Adipocyte (in vitro differentiated cells): ENCODE measurements around the gene PPIP5K2.

Experiments used
- DNase-seq: peaks from one replicate; pipeline ENCODE4 v3.0.0-alpha.2; 2015; ENCODE audit warnings: low read depth
- H3K27me3 ChIP-seq: replicated peaks from 2 replicates; pipeline ENCODE4 v1.7.0; 2013; ENCODE audit warnings: mild to moderate bottlenecking, low read length, moderate library complexity; ENCODE audit not compliant: control insufficient read depth, insufficient read depth
- H3K36me3 ChIP-seq: 2 replicates; pipeline ENCODE4 v1.7.0; 2013; ENCODE audit warnings: low read length, mild to moderate bottlenecking, moderate library complexity; ENCODE audit not compliant: control insufficient read depth, insufficient read depth, severe bottlenecking
- H3K4me1 ChIP-seq: 2 replicates; pipeline ENCODE4 v1.7.0; 2013; ENCODE audit warnings: mild to moderate bottlenecking, low read length, moderate library complexity; ENCODE audit not compliant: control insufficient read depth, insufficient read depth
- H3K4me3 ChIP-seq: 2 replicates; pipeline ENCODE4 v1.7.0; 2013; ENCODE audit warnings: mild to moderate bottlenecking, low read length, moderate library complexity
- H3K9ac ChIP-seq: 2 replicates; pipeline ENCODE4 v1.7.0; 2013; ENCODE audit warnings: mild to moderate bottlenecking, low read length, moderate library complexity
- H3K9me3 ChIP-seq: 2 replicates; pipeline ENCODE4 v1.7.0; 2013; ENCODE audit warnings: mild to moderate bottlenecking, low read length, moderate library complexity; ENCODE audit not compliant: control insufficient read depth

Gene PPIP5K2

DNA sequence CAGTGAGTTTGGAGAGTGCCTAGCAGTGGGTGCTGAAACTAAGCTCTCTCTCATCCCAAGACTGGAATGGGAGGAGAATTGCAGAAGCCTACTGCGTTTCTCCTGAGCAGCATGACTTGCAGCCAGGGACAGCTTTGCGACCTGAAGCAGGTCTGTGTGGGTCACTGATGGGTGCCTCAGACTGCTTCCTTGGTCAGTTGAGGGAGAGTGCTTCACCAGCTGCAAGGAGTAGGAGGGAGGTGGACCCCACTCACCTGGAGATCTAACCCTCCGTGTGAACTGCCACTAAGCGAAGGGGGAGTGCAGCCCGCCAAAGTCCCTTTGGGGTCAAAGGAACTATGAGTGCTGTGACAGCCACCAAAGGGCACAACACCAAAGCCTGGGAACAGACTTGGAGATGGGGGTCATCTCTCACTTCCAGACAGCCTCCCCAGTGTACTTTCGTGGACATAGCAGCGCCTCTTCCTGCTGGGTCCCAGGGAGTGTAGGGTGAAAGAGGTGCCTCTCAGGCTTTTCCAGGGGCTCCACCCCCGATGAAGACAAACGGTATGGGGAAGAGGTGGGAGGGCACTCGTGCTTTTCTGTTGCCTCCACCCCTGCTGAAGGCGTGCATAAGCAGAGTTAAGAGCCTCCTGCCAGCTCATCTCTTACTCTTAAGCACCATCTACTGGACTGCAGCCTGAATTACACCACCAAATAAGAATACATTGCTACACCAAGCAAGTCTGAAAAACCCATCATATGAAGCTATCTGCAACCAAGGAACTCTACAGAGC is 104.2 kb downstream of the PPIP5K2 start:
- Histone ChIP-seq H3K9me3 (no peaks in the 10 kb centered on the region), H3K4me3 (peak overlapping the region; percentile 43), H3K9ac (no peak overlapping the region), H3K36me3 (no peaks in the 10 kb centered on the region), H3K4me1 (no peaks in the 10 kb centered on the region), H3K27me3 (no peaks in the 10 kb centered on the region)
- DNase-seq: peak; percentile 88

DNA sequence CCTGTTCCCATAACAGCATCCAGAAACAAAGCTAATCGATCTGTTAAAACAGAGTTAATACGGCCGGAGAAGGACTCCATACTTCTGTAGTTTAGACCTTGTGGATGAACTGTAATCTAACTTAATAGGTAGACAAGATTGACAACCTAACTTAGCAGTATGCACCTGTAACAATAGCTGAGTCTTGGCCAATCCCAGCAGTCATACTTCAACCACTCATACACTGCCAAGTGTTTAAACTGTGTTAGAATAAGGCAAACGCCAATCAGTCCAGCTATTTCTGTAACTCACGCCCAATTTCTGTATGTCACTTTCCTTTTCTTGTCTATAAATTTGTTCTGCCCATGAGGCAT is 104.8 kb downstream of the PPIP5K2 start:
- H3K9me3 ChIP-seq: no peaks in the 10 kb centered on the region
- no peak for DNase-seq
- no peaks in the 10 kb centered on the region for H3K4me1 ChIP-seq

DNA sequence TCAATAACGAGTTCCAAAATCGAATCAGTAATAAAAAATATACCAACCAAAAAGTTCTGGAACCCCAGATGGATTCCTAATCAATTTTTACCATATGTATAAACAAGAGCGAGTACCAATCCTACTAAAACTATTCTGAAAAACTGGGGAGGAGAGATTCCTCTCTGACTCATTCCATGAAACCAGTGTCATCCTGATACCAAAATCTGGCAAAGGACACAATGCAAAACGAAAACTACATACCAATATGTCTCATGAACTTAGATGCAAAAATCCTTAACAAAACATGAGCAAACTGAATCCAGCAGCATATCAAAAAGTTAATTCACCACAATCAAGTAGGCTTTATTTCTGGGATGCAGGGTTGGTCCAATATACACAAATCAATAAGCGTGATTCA is 108.0 kb downstream of the PPIP5K2 start:
- Histone ChIP-seq H3K9me3 (no peaks in the 10 kb centered on the region), H3K27me3 (no peaks in the 10 kb centered on the region), H3K9ac (no peak overlapping the region), H3K4me3 (no peak overlapping the region), H3K36me3 (no peaks in the 10 kb centered on the region), H3K4me1 (no peaks in the 10 kb centered on the region)
- DNase-seq: peak; percentile 45

More for the DNA sequence above, 104.8 kb downstream of the PPIP5K2 start:
- no peak overlapping the region for H3K4me3 ChIP-seq
- H3K27me3 ChIP-seq: no peaks in the 10 kb centered on the region
- H3K9ac ChIP-seq: no peak overlapping the region
- no peaks in the 10 kb centered on the region for H3K36me3 ChIP-seq

DNA sequence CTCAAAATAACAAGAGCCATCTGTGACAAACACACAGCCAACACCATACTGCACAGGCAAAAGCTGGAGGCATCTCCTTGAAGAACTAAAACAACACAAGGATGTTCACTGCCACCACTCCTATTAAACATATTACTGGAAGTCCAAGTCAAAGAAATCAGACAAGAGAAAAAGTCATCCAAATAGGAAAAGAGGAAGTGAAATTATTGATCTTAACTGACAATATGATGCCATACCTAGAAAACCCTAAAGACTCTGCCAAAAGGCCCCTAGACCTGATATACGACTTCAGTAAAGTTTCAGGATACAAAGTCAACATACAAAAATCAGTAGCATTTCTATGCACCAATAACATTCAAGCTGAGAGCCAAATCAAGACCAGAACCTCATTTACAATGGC is 108.5 kb downstream of the PPIP5K2 start:
- Histone ChIP-seq H3K4me1 (no peaks in the 10 kb centered on the region), H3K9me3 (no peaks in the 10 kb centered on the region), H3K36me3 (no peaks in the 10 kb centered on the region), H3K27me3 (no peaks in the 10 kb centered on the region), H3K4me3 (no peak overlapping the region), H3K9ac (no peak overlapping the region)
- DNase-seq: no peak

DNA sequence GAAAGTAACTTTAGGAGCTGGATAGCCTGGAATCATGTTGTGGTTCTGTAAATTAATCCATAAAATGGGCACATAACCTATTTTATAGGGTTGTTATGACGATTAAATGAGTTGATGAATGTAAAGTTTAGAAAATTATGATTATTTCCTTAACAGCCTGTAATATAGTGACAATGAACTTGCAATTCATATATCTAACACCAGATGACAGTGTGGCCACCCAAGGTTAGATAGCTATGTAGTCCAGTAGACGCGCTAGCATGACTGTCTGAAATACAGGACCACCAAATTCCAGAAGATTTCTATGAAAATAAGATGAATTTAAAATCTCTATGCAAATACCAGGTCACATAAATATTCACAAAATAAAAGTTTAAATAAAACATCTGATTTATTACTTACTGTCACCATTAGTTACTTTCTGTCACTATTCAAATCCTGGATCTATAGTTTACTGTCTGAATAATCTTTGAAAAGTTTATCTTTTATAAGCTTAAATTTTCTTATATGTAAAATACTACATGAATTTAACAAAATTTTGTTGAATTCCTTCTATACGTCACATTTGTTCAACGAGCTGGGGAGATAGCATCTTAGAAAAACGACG is 112.4 kb downstream of the PPIP5K2 start:
- Histone ChIP-seq H3K4me3 (no peak overlapping the region), H3K9me3 (no peaks in the 10 kb centered on the region), H3K36me3 (no peaks in the 10 kb centered on the region), H3K9ac (no peak overlapping the region), H3K27me3 (no peaks in the 10 kb centered on the region), H3K4me1 (peaks cover 6% of the 10 kb centered on the region)
- peak; percentile 35 for DNase-seq

DNA sequence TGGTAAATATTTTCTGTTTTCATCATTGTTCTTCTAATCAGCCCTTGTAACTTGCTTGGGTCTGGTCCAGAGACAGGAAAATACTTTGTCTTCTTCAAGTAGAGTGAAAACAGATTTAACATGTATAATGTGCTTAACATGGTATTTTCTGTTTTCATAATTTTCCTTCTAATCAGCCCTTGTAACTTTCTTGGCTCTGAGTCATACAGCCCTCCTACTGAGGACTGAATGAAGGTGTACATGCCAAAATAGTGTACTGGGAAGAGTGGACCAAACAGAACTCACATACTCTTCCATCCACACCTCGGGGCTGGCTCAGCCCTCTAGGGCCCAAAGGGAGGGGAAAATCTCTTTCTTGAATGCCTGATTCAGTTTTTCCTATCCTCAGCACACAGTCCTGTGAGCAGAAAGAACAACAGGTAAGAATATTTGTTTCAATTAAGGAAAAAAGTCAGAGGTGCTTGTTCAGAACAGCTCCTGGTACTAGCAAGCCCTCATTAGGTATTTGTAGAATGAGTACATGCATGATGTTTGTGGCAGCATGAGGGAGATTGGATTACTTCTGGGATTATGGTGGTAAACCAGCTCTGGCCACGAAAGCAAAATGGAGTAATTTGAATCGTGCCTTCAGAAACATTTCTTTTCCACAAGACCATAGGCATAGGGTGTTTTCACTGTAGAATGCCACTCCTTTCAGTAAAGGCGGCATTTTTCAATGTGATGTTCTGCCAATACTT is 114.3 kb downstream of the PPIP5K2 start:
- Histone ChIP-seq H3K4me1 (peaks cover 6% of the 10 kb centered on the region), H3K27me3 (no peaks in the 10 kb centered on the region), H3K4me3 (no peak overlapping the region), H3K9me3 (peaks cover under 1% of the 10 kb centered on the region), H3K9ac (no peak overlapping the region), H3K36me3 (no peaks in the 10 kb centered on the region)
- peak; percentile 43 for DNase-seq

DNA sequence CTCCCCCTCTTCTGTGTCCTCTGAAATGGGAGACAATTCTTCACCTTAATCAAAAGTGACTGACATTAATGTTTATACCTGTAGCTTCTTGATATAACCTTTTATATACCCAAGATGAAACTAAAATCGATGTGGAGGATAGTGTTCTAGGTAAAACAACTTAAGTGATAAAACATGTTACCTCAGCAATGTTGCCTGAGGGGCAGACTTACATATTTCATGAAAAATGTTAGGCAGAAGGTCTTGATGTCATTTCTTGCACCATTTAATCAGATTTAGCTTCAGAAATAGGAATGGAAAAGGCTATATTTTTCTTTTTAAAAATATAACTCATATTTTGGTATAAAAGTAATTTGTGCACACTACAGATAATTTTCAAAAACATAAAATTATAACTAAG is 115.8 kb downstream of the PPIP5K2 start:
- peaks cover 6% of the 10 kb centered on the region for H3K4me1 ChIP-seq
- H3K4me3 ChIP-seq: no peak overlapping the region
- H3K36me3 ChIP-seq: no peaks in the 10 kb centered on the region
- DNase-seq: no peak
- no peak overlapping the region for H3K9ac ChIP-seq
- peaks cover 5% of the 10 kb centered on the region for H3K9me3 ChIP-seq
- no peaks in the 10 kb centered on the region for H3K27me3 ChIP-seq

DNA sequence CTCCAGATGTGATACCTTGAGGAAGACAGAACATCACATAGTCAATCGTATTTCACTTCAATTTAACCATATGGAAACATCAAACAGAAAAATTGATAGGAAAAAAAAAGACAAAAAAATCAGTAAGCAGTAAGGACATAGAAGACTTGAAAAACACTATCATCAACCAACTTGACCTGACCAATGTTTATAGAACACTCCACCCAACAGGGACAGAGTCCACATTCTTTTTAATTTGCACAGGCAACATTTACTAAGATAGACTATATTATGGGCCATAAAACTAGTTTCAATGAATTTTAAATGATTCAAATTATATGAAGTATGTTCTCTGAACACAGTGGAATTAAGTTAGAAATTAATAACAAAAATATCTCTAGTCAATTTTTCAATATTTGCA is 117.7 kb downstream of the PPIP5K2 start:
- Histone ChIP-seq H3K4me3 (no peak overlapping the region), H3K9ac (no peak overlapping the region), H3K36me3 (no peaks in the 10 kb centered on the region), H3K27me3 (no peaks in the 10 kb centered on the region), H3K4me1 (peaks cover 6% of the 10 kb centered on the region), H3K9me3 (peaks cover 5% of the 10 kb centered on the region)
- DNase-seq: no peak

DNA sequence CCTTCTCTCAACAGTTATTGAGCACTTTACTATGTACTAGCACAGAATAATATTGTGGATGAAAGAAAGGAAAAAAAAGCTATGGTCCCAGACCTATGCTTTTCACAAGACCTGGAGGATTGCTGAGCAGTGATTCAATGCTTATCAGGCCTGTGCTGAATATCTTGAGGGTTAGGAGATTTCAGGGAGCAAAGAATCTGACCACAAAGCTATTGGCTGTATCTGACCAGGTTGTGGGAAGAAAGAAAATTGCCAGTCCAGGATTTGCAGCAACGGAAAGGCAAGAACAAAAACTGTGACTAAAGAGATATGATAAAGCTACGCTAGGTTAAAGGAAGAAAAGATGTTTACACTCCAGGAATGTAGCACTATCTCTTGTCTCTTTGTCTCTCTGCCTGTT is 123.6 kb downstream of the PPIP5K2 start:
- Histone ChIP-seq H3K36me3 (no peaks in the 10 kb centered on the region), H3K27me3 (no peaks in the 10 kb centered on the region), H3K9me3 (peaks cover 5% of the 10 kb centered on the region), H3K9ac (no peak overlapping the region), H3K4me1 (no peaks in the 10 kb centered on the region), H3K4me3 (no peak overlapping the region)
- no peak for DNase-seq

DNA sequence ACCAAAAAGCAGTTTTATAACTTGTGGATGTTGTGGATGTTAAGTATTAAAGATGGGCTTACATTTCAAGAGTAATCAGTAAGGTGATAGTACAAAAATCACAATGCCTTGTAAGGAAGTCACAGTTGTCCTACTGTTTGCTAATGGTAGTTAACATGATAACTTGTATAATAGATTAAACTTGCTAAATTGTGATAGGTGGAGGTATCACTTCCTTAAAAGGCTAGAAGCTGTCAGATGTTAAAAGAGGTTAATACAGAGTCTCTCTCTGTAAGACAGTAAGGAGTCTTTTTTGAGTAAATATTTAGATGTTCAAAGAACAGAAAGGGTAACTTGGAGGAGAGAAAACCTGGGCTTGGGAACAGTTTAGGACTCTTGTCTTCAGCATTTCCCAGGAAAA is 124.3 kb downstream of the PPIP5K2 start:
- Histone ChIP-seq H3K4me1 (no peaks in the 10 kb centered on the region), H3K9ac (no peak overlapping the region), H3K27me3 (no peaks in the 10 kb centered on the region), H3K36me3 (no peaks in the 10 kb centered on the region), H3K9me3 (peaks cover 5% of the 10 kb centered on the region), H3K4me3 (no peak overlapping the region)
- no peak for DNase-seq

DNA sequence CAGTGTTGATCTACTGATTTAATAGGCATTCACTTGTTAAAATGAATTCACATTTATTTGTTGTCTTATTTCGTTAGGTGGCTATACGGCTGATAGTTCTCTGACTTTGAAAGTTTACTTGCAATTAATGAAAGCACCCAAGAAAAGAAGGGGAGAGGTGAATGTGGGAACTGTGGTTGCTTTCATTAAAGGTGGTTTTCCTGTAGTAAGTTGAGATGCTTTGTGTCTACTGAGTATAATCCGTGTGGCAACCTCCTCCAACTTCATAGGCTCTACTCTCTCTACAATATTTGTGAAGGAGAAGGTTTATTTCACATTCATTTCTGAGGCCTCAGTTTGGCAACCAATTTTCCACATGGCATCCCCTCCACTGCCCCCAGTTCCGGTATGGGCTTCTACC is 125.7 kb downstream of the PPIP5K2 start:
- Histone ChIP-seq H3K4me1 (no peaks in the 10 kb centered on the region), H3K9ac (no peak overlapping the region), H3K4me3 (no peak overlapping the region), H3K27me3 (no peaks in the 10 kb centered on the region), H3K36me3 (no peaks in the 10 kb centered on the region), H3K9me3 (no peaks in the 10 kb centered on the region)
- no peak for DNase-seq
